HepG2 (cell line): Measurements from ENCODE around the gene TLCD3A. TPM values are rescaled to one million over a fixed set of nuclear protein-coding genes. Genes with fewer than 3 reads are reported as not detected.

ENCODE experiments used
- ATAC-seq: fragments of 200-7000 bp; cut with Tn5 transposase; 3 replicates; pipeline ENCODE4 v1.9.1; 2020; ENCODE audit warnings: mild to moderate bottlenecking, moderate library complexity
- BruUV-seq: library from RNA; stranded (reverse); fragments of 400-500 nt; replicated peaks from 2 replicates; lab custom pipeline; 2021; lab: Mats Ljungman, UMichigan
- CTCF ChIA-PET: fragments of 300-600 bp; formaldehyde crosslinking; extraction: SDS; loops from one replicate; lab custom pipeline; 2021; ENCODE audit warnings: low total read pairs, inconsistent platforms, low intra/inter-chr PET ratio; lab: Yijun Ruan, JAX
- POLR2A ChIA-PET: fragments of 350-600 bp; sonication (Branson Sonifier 250); formaldehyde crosslinking; loops from one replicate; lab custom pipeline; 2020; ENCODE audit warnings: antibody characterized with exemption, inconsistent platforms; lab: Yijun Ruan, JAX
- DNase-seq: peaks from one replicate; pipeline ENCODE4 v3.0.0-alpha.2; 2015; ENCODE audit warnings: low spot score
- FAIRE-seq: peaks from 3 replicates; lab custom pipeline; 2011; peaks lifted over from hg19 to GRCh38; lab: Jason Lieb, UNC
- H2AFZ ChIP-seq: one replicate; pipeline ENCODE4 v1.6.1; 2011; ENCODE audit warnings: low read length, inconsistent platforms
- H3K27ac ChIP-seq: fragments of 300-600 bp; 3 replicates; pipeline ENCODE4 v1.8.0; 2011; ENCODE audit warnings: mixed run types, mild to moderate bottlenecking, mixed read lengths, low read length, inconsistent platforms; ENCODE audit not compliant: insufficient read depth; ENCODE audit errors: extremely low read length
- H3K27me3 ChIP-seq, 2 experiments: fragments of 200-600 bp in 1 of 2; 2 replicates in 1 of 2; 3 replicates in 1 of 2; pipeline versions ENCODE4 v1.6.0 to v1.8.0; 2011; ENCODE audit warnings: low read length in 2 of 2, mild to moderate bottlenecking in 2 of 2, moderate library complexity in 2 of 2, inconsistent platforms in 1 of 2; ENCODE audit not compliant: insufficient read depth in 2 of 2, control insufficient read depth in 1 of 2
- H3K36me3 ChIP-seq, 2 experiments: fragments of 200-600 bp in 1 of 2; replicated peaks in 1 of 2; 2 replicates in 1 of 2; 3 replicates in 1 of 2; pipeline versions ENCODE4 v1.5.1 to v1.8.0; 2011; ENCODE audit warnings: low read length in 2 of 2, inconsistent platforms in 1 of 2; ENCODE audit not compliant: insufficient read depth in 2 of 2, control insufficient read depth in 1 of 2
- H3K4me1 ChIP-seq: 2 replicates; pipeline ENCODE4 v1.5.1; 2012; ENCODE audit warnings: low read length, inconsistent platforms; ENCODE audit not compliant: insufficient read depth
- H3K4me2 ChIP-seq: 2 replicates; pipeline ENCODE4 v1.6.0; 2011; ENCODE audit warnings: low read depth, low read length, inconsistent platforms
- H3K4me3 ChIP-seq, 3 experiments: fragments of 200-600 bp in 1 of 3; sonication (generic), shearing (Covaris generic) in 1 of 3; replicated peaks in 1 of 3; 2 replicates each; pipeline ENCODE4 v1.5.1; 2011 to 2016; ENCODE audit warnings: low read length in 3 of 3, inconsistent platforms in 2 of 3, low read depth in 2 of 3, mild to moderate bottlenecking in 2 of 3, control low read depth in 1 of 3, mixed read lengths in 1 of 3; ENCODE audit not compliant: insufficient read depth in 1 of 3
- H3K79me2 ChIP-seq: one replicate; pipeline ENCODE4 v1.6.1; 2011; ENCODE audit warnings: low read length, inconsistent platforms; ENCODE audit not compliant: insufficient read depth
- H3K9ac ChIP-seq: 2 replicates; pipeline ENCODE4 v1.6.0; 2011; ENCODE audit warnings: mild to moderate bottlenecking, low read depth, low read length, inconsistent platforms; ENCODE audit not compliant: insufficient read depth
- H3K9me3 ChIP-seq: 2 replicates; pipeline ENCODE4 v1.5.1; 2012; ENCODE audit warnings: mild to moderate bottlenecking, low read length
- H4K20me1 ChIP-seq: 2 replicates; pipeline ENCODE4 v1.6.0; 2011; ENCODE audit warnings: inconsistent platforms, mild to moderate bottlenecking, low read length, moderate library complexity; ENCODE audit not compliant: insufficient read depth
- CBX1 ChIP-seq: IDR thresholded peaks from one replicate; pipeline ENCODE4 v1.6.1; 2016; ENCODE audit warnings: antibody characterized with exemption, low read depth
- CREB3 ChIP-seq: sonication (generic); formaldehyde crosslinking; IDR thresholded peaks from 2 replicates; pipeline ENCODE4 v1.5.0; 2020; ENCODE audit warnings: missing genetic modification reagents
- FOXK1 ChIP-seq: sonication (generic); formaldehyde crosslinking; IDR thresholded peaks from 2 replicates; pipeline ENCODE4 v1.4.0; 2020; ENCODE audit warnings: low read depth, missing genetic modification reagents, borderline replicate concordance
- HMG20A ChIP-seq: IDR thresholded peaks from 2 replicates; pipeline ENCODE4 v1.6.1; 2016; ENCODE audit warnings: borderline replicate concordance
- IRF9 ChIP-seq: sonication (generic); formaldehyde crosslinking; IDR thresholded peaks from 2 replicates; pipeline ENCODE4 v1.8.0; 2022; ENCODE audit warnings: missing genetic modification reagents, mild to moderate bottlenecking, borderline replicate concordance
- MED8 ChIP-seq: sonication (generic); formaldehyde crosslinking; IDR thresholded peaks from 2 replicates; pipeline ENCODE4 v1.8.1; 2023; ENCODE audit warnings: mild to moderate bottlenecking, missing genetic modification reagents; ENCODE audit not compliant: insufficient replicate concordance
- MXD3 ChIP-seq: IDR thresholded peaks from 2 replicates; pipeline ENCODE4 v1.6.1; 2016; ENCODE audit warnings: mild to moderate bottlenecking, missing biosample characterization, missing genetic modification reagents
- NFATC3 ChIP-seq: sonication (generic); formaldehyde crosslinking; IDR thresholded peaks from 2 replicates; pipeline ENCODE4 v1.5.1; 2020; ENCODE audit warnings: mild to moderate bottlenecking, missing genetic modification reagents
- NFYB ChIP-seq: sonication (generic); formaldehyde crosslinking; IDR thresholded peaks from 2 replicates; pipeline ENCODE4 v1.4.0; 2020; ENCODE audit warnings: missing genetic modification reagents
- PAF1 ChIP-seq: IDR thresholded peaks from 2 replicates; pipeline ENCODE4 v1.6.1; 2016; ENCODE audit warnings: missing genetic modification reagents, missing compliant biosample characterization
- PITX1 ChIP-seq: sonication (generic); formaldehyde crosslinking; IDR thresholded peaks from 2 replicates; pipeline ENCODE4 v1.5.1; 2020; ENCODE audit warnings: mild to moderate bottlenecking, missing genetic modification reagents
- TAF1 ChIP-seq: sonication (generic); formaldehyde crosslinking; IDR thresholded peaks from 2 replicates; pipeline ENCODE4 v1.4.0; 2020; ENCODE audit warnings: missing genetic modification reagents
- ZBTB38 ChIP-seq: sonication (generic); formaldehyde crosslinking; IDR thresholded peaks from 2 replicates; pipeline ENCODE4 v1.5.1; 2020; ENCODE audit warnings: mild to moderate bottlenecking, missing genetic modification reagents
- ZMYM2 ChIP-seq: sonication (generic); formaldehyde crosslinking; IDR thresholded peaks from 2 replicates; pipeline ENCODE4 v1.8.0; 2022; ENCODE audit warnings: mild to moderate bottlenecking, missing genetic modification reagents
- ZNF143 ChIP-seq: sonication (generic); formaldehyde crosslinking; IDR thresholded peaks from 2 replicates; pipeline ENCODE4 v1.4.0; 2020; ENCODE audit warnings: missing genetic modification reagents
- ZNF274 ChIP-seq: sonication (generic); formaldehyde crosslinking; IDR thresholded peaks from 2 replicates; pipeline ENCODE4 v1.5.1; 2020; ENCODE audit warnings: mild to moderate bottlenecking, missing genetic modification reagents
- ZNF333 ChIP-seq: sonication (generic); formaldehyde crosslinking; IDR thresholded peaks from 2 replicates; pipeline ENCODE4 v1.4.0; 2020; ENCODE audit warnings: mild to moderate bottlenecking, missing genetic modification reagents, borderline replicate concordance
- ZNF414 ChIP-seq: sonication (generic); formaldehyde crosslinking; IDR thresholded peaks from 2 replicates; pipeline ENCODE4 v1.5.0; 2020; ENCODE audit warnings: missing genetic modification reagents
- ZNF432 ChIP-seq: sonication (generic); formaldehyde crosslinking; IDR thresholded peaks from 2 replicates; pipeline ENCODE4 v1.5.0; 2020; ENCODE audit warnings: missing genetic modification reagents, mild to moderate bottlenecking, borderline replicate concordance
- ZNF549 ChIP-seq: sonication (generic); formaldehyde crosslinking; IDR thresholded peaks from 2 replicates; pipeline ENCODE4 v1.5.0; 2020; ENCODE audit warnings: missing genetic modification reagents
- ZNF572 ChIP-seq: sonication (generic); formaldehyde crosslinking; IDR thresholded peaks from 2 replicates; pipeline ENCODE4 v1.5.1; 2020; ENCODE audit warnings: mild to moderate bottlenecking, missing genetic modification reagents
- ZNF607 ChIP-seq: sonication (generic); formaldehyde crosslinking; IDR thresholded peaks from 2 replicates; pipeline ENCODE4 v1.5.1; 2020; ENCODE audit warnings: missing genetic modification reagents, mild to moderate bottlenecking, borderline replicate concordance
- ZNF7 ChIP-seq: IDR thresholded peaks from 2 replicates; pipeline ENCODE4 v1.6.1; 2016; ENCODE audit warnings: missing biosample characterization, missing genetic modification reagents
- ZNF766 ChIP-seq: sonication (generic); formaldehyde crosslinking; IDR thresholded peaks from 2 replicates; pipeline ENCODE4 v1.5.0; 2020; ENCODE audit warnings: missing genetic modification reagents, borderline replicate concordance
- WGBS: methylation state at CpG from one replicate; pipeline ENCODE4 v1.1.6; 2017; ENCODE audit warnings: low lambda C conversion rate; 5-methylcytosine and 5-hydroxymethylcytosine counted together
- in situ Hi-C: cut with HindIII; loops from 2 replicates; pipeline ENCODE4 v1.10.0; 2017; ENCODE audit warnings: low pct_unique_long_range_greater_than_20kb; ENCODE audit not compliant: extremely low pct_ligation_motif_present
- intact Hi-C: fragments of 100-400 bp; cut with micrococcal nuclease; formaldehyde crosslinking; loops from one replicate; pipeline ENCODE4 v1.10.0; 2022; ENCODE audit not compliant: unreplicated experiment
- polyA plus RNA-seq, 8 experiments: library from polyadenylated mRNA; depleted of rRNA in 3 of 8; stranded (reverse) in 7 of 8; unstranded in 1 of 8; fragments of >200 nt; fragmentation: Illumina TruSeq in 4 of 8; extraction: Trizol in 4 of 8; gene quantifications; 2 replicates each; pipeline versions ENCODE4 v1.2.1 to v1.2.3, GENCODE V29; 2011 to 2016; ENCODE audit warnings: low read depth in 4 of 8, missing spikeins in 1 of 8, mixed read lengths in 1 of 8; ENCODE audit not compliant: insufficient read depth in 1 of 8
- total RNA-seq, 5 experiments: library from RNA; depleted of rRNA; stranded (reverse); fragments of >200 nt; fragmentation: Illumina TruSeq; extraction: Trizol; gene quantifications; 2 replicates each; pipeline ENCODE4 v1.2.3, GENCODE V29; 2016; ENCODE audit warnings: low read depth in 1 of 5

TLCD3A gene
- total and polyA plus RNA-seq, 2 of the 13 experiments (the other 11 are each of a cell fraction or from before 2014, with no cell fraction given), result 25.2 to 46.6 TPM

- ChIA-PET POLR2A (no interaction called here), CTCF (no interaction called here)
- intact Hi-C loops (no loop called here), in situ Hi-C loops (no loop called here)
- Histone ChIP-seq H3K4me2 (peak overlapping the region; percentile 70), H3K4me3 (peak overlapping the region; percentile 81 to 86 (median 83)), H3K27ac (peak overlapping the region; percentile 72), H3K79me2 (peaks cover 24% of the 10 kb centered on the region), H2AFZ (no peak overlapping the region), H3K9me3 (no peaks in the 10 kb centered on the region), H3K4me1 (peaks cover 58% of the 10 kb centered on the region), H3K36me3 (peaks cover 0 to 6% of the 10 kb centered on the region in 2 experiments; a peak in 2 of 5 replicates), H4K20me1 (no peaks in the 10 kb centered on the region), H3K9ac (peak overlapping the region; percentile 88), H3K27me3 (no peaks in the 10 kb centered on the region)
- 44% methylated on average over 16 of the region's 26 CpGs for WGBS
- ATAC-seq (peak; percentile 50), DNase-seq (no peak), FAIRE-seq (no peak)
- BruUV-seq, result no TSS peak
- no peak for TF ChIP-seq PITX1
- no peak for TF ChIP-seq ZNF7 (CRISPR knock-in tag)
- no peak for TF ChIP-seq CBX1
- TF ChIP-seq TAF1 (CRISPR knock-in tag), result no peak; the same call in 1 of the 2 replicates
- no peak for TF ChIP-seq NFYB (CRISPR knock-in tag)
- 0 out of 2 replicates have a peak, but pooled peaks have one; percentile 47 for TF ChIP-seq ZNF274 (CRISPR knock-in tag)
- peak; percentile 63; the same call in 1 of the 2 replicates for TF ChIP-seq ZMYM2
- 0 out of 2 replicates have a peak, but pooled peaks have one; percentile 31 for TF ChIP-seq ZNF333 (CRISPR knock-in tag)
- TF ChIP-seq MXD3 (CRISPR knock-in tag), result 0 out of 2 replicates have a peak, but pooled peaks have one; percentile 62
- no peak for TF ChIP-seq CREB3 (CRISPR knock-in tag)
- 0 out of 2 replicates have a peak, but pooled peaks have one; percentile 23 for TF ChIP-seq ZNF572 (CRISPR knock-in tag)
- no peak for TF ChIP-seq IRF9
- TF ChIP-seq ZNF143 (CRISPR knock-in tag), result 0 out of 2 replicates have a peak, but pooled peaks have one; percentile 12
- TF ChIP-seq ZNF549 (CRISPR knock-in tag), result no peak
- TF ChIP-seq ZNF766 (CRISPR knock-in tag), result peak; percentile 27; the same call in 1 of the 2 replicates
- 0 out of 2 replicates have a peak, but pooled peaks have one; percentile 25 for TF ChIP-seq ZNF607 (CRISPR knock-in tag)
- no peak for TF ChIP-seq ZNF432
- 0 out of 2 replicates have a peak, but pooled peaks have one; percentile 50 for TF ChIP-seq ZBTB38
- TF ChIP-seq PAF1 (CRISPR knock-in tag), result no peak
- no peak for TF ChIP-seq HMG20A (CRISPR knock-in tag)
- TF ChIP-seq ZNF414 (CRISPR knock-in tag), result 0 out of 2 replicates have a peak, but pooled peaks have one; percentile 45
- no peak for TF ChIP-seq NFATC3 (CRISPR knock-in tag)
- TF ChIP-seq FOXK1, result peak; percentile 25; the same call in 1 of the 2 replicates
- no peak for TF ChIP-seq MED8 (CRISPR knock-in tag)
Observed at GRCh38 chr17:731644-732066, 741 bp upstream of the TLCD3A start.
